Thyroid gland (tissue), 4 donors: Measurements from ENCODE around the gene CTDSP1.

Experiments used
- CTCF ChIP-seq, 6 experiments: fragments of 200-600 bp in 3 of 6; fragments of 450-650 bp in 3 of 6; sonication (generic) in 3 of 6; IDR thresholded peaks; one replicate each; pipeline ENCODE4 v1.5.1; 2016 to 2019; ENCODE audit warnings: antibody characterized with exemption in 6 of 6, mild to moderate bottlenecking in 2 of 6, inconsistent platforms in 1 of 6, moderate library complexity in 1 of 6
- POLR2A ChIP-seq, 2 donors: fragments of 450-650 bp; IDR thresholded peaks; one replicate each; pipeline ENCODE4 v1.6.1; 2017; ENCODE audit warnings: antibody characterized with exemption in 2 of 2, mild to moderate bottlenecking in 2 of 2, moderate library complexity in 1 of 2

GRCh38 chr2:218430721-218431120 lies 31.1 kb downstream of the CTDSP1 start:
- TF ChIP-seq CTCF (IDR thresholded peaks at IDR 0.05) (no peak), POLR2A (IDR thresholded peaks at IDR 0.05) (no peak)
